GM13977 (cell line): Measurements from ENCODE around the gene GTF2B.
"Not testable (repeated sequence)": the region's sequence is repeated elsewhere in the genome, so short reads cannot be mapped to it uniquely, and the experiment has no call there.

ENCODE experiments used
- DNase-seq: peaks from one replicate; pipeline ENCODE4 v3.0.0; 2012; ENCODE audit warnings: low spot score
- in situ Hi-C: fragments of 300-500 bp; cut with MboI; formaldehyde crosslinking; loops from one replicate; pipeline ENCODE4 v1.12.0; 2022; ENCODE audit warnings: low sequenced_read_pairs, low pct_unique_long_range_greater_than_20kb, mixed read lengths, inconsistent platforms; ENCODE audit not compliant: unreplicated experiment
- TF ChIP-seq, protein P1 (sequence below): IDR thresholded peaks from 2 replicates; pipeline ENCODE4 v1.5.1; 2012; ENCODE audit warnings: mild to moderate bottlenecking, control low read depth; ENCODE audit not compliant: insufficient read depth; ENCODE audit errors: extremely low read depth, missing control alignments

Gene GTF2B, protein sequence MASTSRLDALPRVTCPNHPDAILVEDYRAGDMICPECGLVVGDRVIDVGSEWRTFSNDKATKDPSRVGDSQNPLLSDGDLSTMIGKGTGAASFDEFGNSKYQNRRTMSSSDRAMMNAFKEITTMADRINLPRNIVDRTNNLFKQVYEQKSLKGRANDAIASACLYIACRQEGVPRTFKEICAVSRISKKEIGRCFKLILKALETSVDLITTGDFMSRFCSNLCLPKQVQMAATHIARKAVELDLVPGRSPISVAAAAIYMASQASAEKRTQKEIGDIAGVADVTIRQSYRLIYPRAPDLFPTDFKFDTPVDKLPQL

DNA sequence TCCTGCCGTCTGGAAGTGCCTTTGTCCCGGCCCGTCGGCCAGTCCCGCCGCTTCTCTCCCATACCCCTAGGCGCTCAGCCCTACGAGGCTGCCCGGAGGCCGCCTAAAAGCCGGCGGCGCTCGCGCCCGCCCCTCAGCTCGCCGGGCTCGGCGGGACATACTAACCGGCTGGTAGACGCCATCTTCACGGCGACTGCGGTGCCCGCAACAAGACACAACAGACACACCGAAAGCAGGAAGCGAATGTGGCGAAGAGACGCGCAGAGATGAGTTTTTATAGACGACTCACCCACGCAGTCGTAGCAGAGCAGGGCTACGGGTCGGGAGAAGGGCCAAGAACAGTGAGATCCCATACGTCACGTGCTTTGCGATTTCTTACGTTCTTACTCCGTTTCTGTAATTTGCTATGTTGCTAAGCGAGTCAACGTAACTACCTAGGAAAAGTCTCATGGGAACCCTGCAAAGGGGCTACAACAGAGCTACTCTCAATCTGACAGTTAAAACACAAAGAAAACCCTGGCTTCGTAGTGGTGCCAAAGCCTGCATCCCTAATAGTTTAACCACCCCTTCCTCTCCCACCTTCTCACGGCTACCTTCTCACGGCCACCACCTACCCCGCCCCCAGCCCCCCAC is at the start of gene GTF2B:
TSS of gene GTF2B (minus strand) at position 250 of the 633 bp plus-strand sequence. CDS start at position 182, 68 bp downstream.
- DNase-seq, result peak; percentile 81
- TF ChIP-seq, protein P1, sequence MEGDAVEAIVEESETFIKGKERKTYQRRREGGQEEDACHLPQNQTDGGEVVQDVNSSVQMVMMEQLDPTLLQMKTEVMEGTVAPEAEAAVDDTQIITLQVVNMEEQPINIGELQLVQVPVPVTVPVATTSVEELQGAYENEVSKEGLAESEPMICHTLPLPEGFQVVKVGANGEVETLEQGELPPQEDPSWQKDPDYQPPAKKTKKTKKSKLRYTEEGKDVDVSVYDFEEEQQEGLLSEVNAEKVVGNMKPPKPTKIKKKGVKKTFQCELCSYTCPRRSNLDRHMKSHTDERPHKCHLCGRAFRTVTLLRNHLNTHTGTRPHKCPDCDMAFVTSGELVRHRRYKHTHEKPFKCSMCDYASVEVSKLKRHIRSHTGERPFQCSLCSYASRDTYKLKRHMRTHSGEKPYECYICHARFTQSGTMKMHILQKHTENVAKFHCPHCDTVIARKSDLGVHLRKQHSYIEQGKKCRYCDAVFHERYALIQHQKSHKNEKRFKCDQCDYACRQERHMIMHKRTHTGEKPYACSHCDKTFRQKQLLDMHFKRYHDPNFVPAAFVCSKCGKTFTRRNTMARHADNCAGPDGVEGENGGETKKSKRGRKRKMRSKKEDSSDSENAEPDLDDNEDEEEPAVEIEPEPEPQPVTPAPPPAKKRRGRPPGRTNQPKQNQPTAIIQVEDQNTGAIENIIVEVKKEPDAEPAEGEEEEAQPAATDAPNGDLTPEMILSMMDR, result no peak
- in situ Hi-C loops, result no loop called here

DNA sequence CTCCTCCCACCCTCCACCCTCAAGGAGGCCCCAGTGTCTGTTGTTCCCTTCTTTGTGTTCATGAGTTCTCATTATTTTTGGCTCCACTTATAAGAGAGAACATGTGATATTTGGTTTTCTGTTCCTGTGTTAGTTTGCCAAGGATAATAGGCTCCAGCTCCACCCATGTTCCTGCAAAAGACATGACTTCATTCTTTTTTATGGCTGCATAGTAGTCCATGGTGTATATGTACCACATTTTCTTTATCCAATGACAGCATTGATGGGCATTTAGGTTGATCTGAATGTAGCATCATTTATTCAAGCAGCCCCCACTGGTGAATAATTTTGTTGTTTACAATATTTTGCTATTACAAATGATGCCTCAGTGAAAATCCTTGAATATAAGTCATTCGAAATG is 47.2 kb upstream of the GTF2B start:
- in situ Hi-C loops, result not testable (repeated sequence)

DNA sequence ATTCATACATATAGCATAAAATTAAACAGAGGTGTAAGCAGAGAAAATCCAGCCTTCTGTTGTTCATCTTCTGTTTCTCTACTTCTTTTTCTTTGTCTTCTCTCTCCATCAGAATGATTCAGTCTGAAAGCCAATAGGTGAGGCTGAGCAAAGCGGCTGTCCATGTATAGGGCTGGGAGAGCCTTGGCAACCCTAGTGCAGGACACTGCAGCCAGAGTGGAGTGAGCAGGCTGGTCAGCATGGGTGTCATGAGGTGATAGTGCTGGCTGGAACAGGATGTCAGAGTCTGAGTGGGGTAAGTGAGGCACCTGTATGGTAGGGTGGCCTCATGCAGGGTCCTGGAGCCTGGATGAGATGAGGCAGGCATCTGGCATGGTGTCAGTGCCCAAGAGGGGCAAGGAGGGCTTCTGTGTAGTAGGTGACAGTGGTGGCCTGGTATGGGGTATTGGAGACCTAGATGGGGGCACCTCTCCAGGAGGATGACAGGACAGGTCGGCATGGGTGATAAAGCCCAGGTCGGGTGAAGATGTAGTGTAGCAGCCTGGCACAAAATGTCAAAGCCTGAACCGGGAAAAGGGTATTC is 45.5 kb upstream of the GTF2B start:
- no peak for DNase-seq
- TF ChIP-seq, protein P1, result no peak
- in situ Hi-C loops, result no loop called here

More for the DNA sequence above, 47.2 kb upstream of the GTF2B start:
- not testable (repeated sequence) for DNase-seq

DNA sequence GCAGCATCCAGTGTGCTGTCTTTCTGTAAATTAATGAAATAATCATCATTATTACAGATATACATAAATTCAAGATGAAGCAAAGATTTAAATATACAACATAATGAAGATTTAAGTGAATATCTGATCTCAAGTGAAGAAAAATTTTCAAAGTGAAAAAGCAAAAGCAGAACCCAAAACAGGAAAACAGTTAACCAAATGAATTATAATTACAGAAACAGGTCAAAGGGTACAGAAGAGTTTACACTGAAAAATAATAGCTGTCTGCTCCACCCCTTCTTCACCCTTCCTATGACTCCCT is 44.8 kb upstream of the GTF2B start:
- DNase-seq, result no peak
- TF ChIP-seq, protein P1, result no peak
- in situ Hi-C loops, result no loop called here

DNA sequence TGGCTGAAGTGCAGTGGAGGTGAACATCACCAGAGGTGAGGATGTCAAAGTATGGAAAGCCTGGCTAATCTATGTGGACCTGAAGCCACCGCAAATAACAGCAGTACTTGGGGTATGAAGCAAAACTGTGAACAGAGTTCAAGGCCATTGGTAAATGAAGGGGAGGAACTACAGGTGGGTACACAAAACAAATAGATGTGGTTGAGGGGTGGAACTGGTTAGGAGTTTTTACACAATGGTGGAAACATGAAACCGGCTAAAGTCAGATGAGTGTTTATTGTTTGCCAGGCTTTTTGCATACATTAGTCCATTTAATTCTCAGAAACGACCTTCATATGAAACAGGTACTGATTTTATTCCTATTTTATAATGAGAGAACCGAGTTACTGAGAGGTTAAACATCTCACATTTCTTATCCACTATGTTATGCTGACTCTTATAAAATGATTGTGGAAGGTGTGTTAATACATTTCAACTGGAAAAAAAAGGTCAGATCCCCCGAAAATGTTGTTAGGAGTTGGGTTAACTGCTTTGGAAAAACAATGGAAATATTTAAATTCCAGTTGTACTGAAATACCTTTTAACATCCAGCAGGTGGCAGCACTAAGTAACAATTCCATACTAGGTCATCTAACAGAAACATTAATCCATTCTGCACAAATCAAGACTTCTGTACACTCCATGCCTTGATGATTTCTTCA is 44.3 kb upstream of the GTF2B start:
- in situ Hi-C loops, result no loop called here
- peak; percentile 42 for DNase-seq
- TF ChIP-seq, protein P1, result peak; percentile 64

DNA sequence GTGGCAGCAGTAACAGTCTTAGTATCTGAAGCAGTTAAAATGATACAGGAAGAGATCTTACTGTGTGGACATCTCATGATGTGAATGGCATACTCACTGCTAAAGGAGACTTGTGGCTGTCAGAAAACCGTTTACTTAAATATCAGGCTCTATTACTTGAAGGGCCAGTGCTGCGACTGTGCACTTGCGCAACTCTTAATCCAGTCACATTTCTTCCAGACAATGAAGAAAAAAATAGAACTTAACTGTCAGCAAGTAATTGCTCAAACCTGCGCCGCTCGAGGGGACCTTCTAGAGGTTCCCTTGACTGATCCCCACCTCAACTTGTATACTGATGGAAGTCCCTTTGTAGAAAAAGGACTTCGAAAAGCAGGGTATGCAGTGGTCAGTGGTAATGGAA is 38.8 kb upstream of the GTF2B start:
- DNase-seq, in situ Hi-C loops: not testable (repeated sequence)

DNA sequence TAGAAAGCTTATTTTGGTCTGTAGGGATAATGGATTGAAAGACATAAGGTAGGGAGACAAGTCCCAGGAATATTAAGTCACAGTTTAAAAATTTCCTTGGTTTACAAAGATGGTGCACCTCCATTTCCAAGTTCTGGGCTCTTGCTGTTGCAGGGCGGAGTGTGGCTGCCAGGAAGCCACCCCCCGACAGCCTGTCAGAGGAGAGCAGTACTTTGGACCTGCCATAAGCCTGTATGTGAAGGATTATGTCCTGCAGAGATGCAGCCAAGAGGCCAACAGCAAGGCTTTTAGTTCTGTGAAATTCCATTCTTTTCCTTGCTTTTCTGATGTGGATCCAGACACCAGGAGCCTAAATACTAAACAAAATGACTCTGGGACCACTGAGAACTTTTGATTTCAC is 31.9 kb upstream of the GTF2B start:
- DNase-seq, result no peak
- in situ Hi-C loops, result no loop called here
- TF ChIP-seq, protein P1, result no peak
